ENCODE data around the gene CDH20.

CDH20 gene

GRCh38 chr18:61388010-61388409 is 54.8 kb downstream of the CDH20 start:
- in situ Hi-C loops (cut with HindIII; ENCODE audit: low sequenced_read_pairs): no loop called here
- TF ChIP-seq CTCF (IDR thresholded peaks at IDR 0.05; ENCODE audit: low read depth, low read length): no peak
- H3K4me3 ChIP-seq (ENCODE audit: low read depth, low read length): no peak overlapping the region
- no peak for DNase-seq (ENCODE audit: low read depth, low spot score)

GRCh38 chr18:61394983-61395382 is 61.8 kb downstream of the CDH20 start:
- H3K4me3 ChIP-seq (ENCODE audit: low read depth, low read length): no peak overlapping the region
- no peak for TF ChIP-seq CTCF (IDR thresholded peaks at IDR 0.05; ENCODE audit: low read depth, low read length)
- DNase-seq (ENCODE audit: low read depth, low spot score): no peak
- in situ Hi-C loops (cut with HindIII; ENCODE audit: low sequenced_read_pairs): no loop called here

GRCh38 chr18:61397222-61397621 is 64.0 kb downstream of the CDH20 start:
- H3K4me3 ChIP-seq (ENCODE audit: low read depth, low read length): no peak overlapping the region
- no peak for DNase-seq (ENCODE audit: low read depth, low spot score)
- no peak for TF ChIP-seq CTCF (IDR thresholded peaks at IDR 0.05; ENCODE audit: low read depth, low read length)
- in situ Hi-C loops (cut with HindIII; ENCODE audit: low sequenced_read_pairs): no loop called here

GRCh38 chr18:61398961-61399705 is 65.9 kb downstream of the CDH20 start:
- in situ Hi-C loops (cut with HindIII; ENCODE audit: low sequenced_read_pairs): no loop called here
- TF ChIP-seq CTCF (IDR thresholded peaks at IDR 0.05; ENCODE audit: low read depth, low read length): no peak
- DNase-seq (ENCODE audit: low read depth, low spot score): peak; percentile 78

GRCh38 chr18:61400016-61400635 is 66.9 kb downstream of the CDH20 start:
- peak; percentile 7 for DNase-seq (ENCODE audit: low read depth, low spot score)
- no peak overlapping the region for H3K4me3 ChIP-seq (ENCODE audit: low read depth, low read length)
- no peak for TF ChIP-seq CTCF (IDR thresholded peaks at IDR 0.05; ENCODE audit: low read depth, low read length)
- in situ Hi-C loops (cut with HindIII; ENCODE audit: low sequenced_read_pairs): no loop called here

More at GRCh38 chr18:61398961-61399705, 65.9 kb downstream of the CDH20 start:
- no peak overlapping the region for H3K4me3 ChIP-seq (ENCODE audit: low read depth, low read length)

- in situ Hi-C loops (cut with HindIII; ENCODE audit: low sequenced_read_pairs): no loop called here
- no peak for TF ChIP-seq CTCF (IDR thresholded peaks at IDR 0.05; ENCODE audit: low read depth, low read length)
- peak; percentile 83 for DNase-seq (ENCODE audit: low read depth, low spot score)
- no peak overlapping the region for H3K4me3 ChIP-seq (ENCODE audit: low read depth, low read length)
Measured at GRCh38 chr18:61400716-61401115, 67.5 kb downstream of the CDH20 start.
